HL-60 (cell line): ENCODE data around the gene CHRNA4.

Experiments
- DNase-seq, 2 experiments: peaks; one replicate each; pipeline ENCODE4 v3.0.0-alpha.2; 2010 to 2020; ENCODE audit warnings: low read depth in 1 of 2, low spot score in 1 of 2
- H3K27ac ChIP-seq: fragments of 250-450 bp; sonication (Bioruptor Pico); replicated peaks from 2 replicates; pipeline ENCODE4 v1.5.1; 2020; ENCODE audit warnings: mild to moderate bottlenecking, moderate library complexity
- H3K27me3 ChIP-seq: fragments of 250-450 bp; sonication (Bioruptor Pico); 2 replicates; pipeline ENCODE4 v1.5.1; 2021; ENCODE audit warnings: mild to moderate bottlenecking, moderate library complexity; ENCODE audit not compliant: insufficient read depth, poor library complexity, severe bottlenecking
- H3K4me3 ChIP-seq: replicated peaks from 2 replicates; pipeline ENCODE4 v1.5.1; 2011; ENCODE audit warnings: mild to moderate bottlenecking, control low read depth, low read length; ENCODE audit not compliant: insufficient read depth
- GABPA ChIP-seq: IDR thresholded peaks from 2 replicates; pipeline ENCODE4 v1.6.1; 2012; ENCODE audit warnings: low read depth
- POLR2AphosphoS5 ChIP-seq: IDR thresholded peaks from 2 replicates; pipeline ENCODE4 v1.6.1; 2012; ENCODE audit warnings: low read depth
- SPI1 ChIP-seq: IDR thresholded peaks from 2 replicates; pipeline ENCODE4 v1.6.1; 2012; ENCODE audit warnings: low read depth, mild to moderate bottlenecking, borderline replicate concordance
- TF ChIP-seq, protein P1 (sequence below): IDR thresholded peaks from 2 replicates; pipeline ENCODE4 v1.6.1; 2012; ENCODE audit warnings: low read depth; ENCODE audit not compliant: insufficient replicate concordance
- TF ChIP-seq, protein P2 (sequence below): IDR thresholded peaks from one replicate; pipeline ENCODE4 v1.5.1; 2011; ENCODE audit warnings: low read length, control low read depth, inconsistent platforms; ENCODE audit not compliant: insufficient read depth

The CHRNA4 gene

DNA sequence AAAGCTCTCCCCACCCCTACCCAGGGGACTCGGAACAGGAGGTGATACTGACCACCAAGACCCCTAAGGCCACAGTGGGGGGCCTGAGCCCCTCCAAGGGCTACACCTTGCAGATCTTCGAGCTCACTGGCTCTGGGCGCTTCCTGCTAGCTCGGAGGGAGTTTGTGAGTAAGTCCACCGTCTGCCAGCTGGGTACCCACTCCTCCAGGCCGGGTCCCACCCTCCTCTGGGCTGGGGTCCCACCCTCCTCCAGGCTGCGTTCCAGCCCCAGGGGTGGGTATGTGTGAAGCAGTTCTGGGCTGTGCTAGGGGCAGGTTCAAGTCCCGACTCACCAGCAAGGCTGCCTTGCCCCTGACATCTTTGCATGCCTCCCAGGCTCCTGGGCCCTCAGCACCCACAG is 55.8 kb downstream of the CHRNA4 start:
- DNase-seq = no peak
- H3K4me3 ChIP-seq = no peak overlapping the region
- peaks cover 2% of the 10 kb centered on the region for H3K27me3 ChIP-seq
- no peak overlapping the region for H3K27ac ChIP-seq
- TF ChIP-seq, protein P1, sequence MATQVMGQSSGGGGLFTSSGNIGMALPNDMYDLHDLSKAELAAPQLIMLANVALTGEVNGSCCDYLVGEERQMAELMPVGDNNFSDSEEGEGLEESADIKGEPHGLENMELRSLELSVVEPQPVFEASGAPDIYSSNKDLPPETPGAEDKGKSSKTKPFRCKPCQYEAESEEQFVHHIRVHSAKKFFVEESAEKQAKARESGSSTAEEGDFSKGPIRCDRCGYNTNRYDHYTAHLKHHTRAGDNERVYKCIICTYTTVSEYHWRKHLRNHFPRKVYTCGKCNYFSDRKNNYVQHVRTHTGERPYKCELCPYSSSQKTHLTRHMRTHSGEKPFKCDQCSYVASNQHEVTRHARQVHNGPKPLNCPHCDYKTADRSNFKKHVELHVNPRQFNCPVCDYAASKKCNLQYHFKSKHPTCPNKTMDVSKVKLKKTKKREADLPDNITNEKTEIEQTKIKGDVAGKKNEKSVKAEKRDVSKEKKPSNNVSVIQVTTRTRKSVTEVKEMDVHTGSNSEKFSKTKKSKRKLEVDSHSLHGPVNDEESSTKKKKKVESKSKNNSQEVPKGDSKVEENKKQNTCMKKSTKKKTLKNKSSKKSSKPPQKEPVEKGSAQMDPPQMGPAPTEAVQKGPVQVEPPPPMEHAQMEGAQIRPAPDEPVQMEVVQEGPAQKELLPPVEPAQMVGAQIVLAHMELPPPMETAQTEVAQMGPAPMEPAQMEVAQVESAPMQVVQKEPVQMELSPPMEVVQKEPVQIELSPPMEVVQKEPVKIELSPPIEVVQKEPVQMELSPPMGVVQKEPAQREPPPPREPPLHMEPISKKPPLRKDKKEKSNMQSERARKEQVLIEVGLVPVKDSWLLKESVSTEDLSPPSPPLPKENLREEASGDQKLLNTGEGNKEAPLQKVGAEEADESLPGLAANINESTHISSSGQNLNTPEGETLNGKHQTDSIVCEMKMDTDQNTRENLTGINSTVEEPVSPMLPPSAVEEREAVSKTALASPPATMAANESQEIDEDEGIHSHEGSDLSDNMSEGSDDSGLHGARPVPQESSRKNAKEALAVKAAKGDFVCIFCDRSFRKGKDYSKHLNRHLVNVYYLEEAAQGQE = no peak
- no peak for TF ChIP-seq POLR2AphosphoS5
- no peak for TF ChIP-seq GABPA
- no peak for TF ChIP-seq SPI1
- TF ChIP-seq, protein P2, sequence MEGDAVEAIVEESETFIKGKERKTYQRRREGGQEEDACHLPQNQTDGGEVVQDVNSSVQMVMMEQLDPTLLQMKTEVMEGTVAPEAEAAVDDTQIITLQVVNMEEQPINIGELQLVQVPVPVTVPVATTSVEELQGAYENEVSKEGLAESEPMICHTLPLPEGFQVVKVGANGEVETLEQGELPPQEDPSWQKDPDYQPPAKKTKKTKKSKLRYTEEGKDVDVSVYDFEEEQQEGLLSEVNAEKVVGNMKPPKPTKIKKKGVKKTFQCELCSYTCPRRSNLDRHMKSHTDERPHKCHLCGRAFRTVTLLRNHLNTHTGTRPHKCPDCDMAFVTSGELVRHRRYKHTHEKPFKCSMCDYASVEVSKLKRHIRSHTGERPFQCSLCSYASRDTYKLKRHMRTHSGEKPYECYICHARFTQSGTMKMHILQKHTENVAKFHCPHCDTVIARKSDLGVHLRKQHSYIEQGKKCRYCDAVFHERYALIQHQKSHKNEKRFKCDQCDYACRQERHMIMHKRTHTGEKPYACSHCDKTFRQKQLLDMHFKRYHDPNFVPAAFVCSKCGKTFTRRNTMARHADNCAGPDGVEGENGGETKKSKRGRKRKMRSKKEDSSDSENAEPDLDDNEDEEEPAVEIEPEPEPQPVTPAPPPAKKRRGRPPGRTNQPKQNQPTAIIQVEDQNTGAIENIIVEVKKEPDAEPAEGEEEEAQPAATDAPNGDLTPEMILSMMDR = no peak

GRCh38 chr20:63303095-63303666 is 58.0 kb downstream of the CHRNA4 start:
- DNase-seq = no peak
- Histone ChIP-seq H3K4me3 (no peak overlapping the region), H3K27me3 (peaks cover 2% of the 10 kb centered on the region), H3K27ac (no peak overlapping the region)
- no peak for TF ChIP-seq GABPA
- TF ChIP-seq, protein P1 = no peak
- no peak for TF ChIP-seq SPI1
- no peak for TF ChIP-seq POLR2AphosphoS5
- TF ChIP-seq, protein P2 = no peak

DNA sequence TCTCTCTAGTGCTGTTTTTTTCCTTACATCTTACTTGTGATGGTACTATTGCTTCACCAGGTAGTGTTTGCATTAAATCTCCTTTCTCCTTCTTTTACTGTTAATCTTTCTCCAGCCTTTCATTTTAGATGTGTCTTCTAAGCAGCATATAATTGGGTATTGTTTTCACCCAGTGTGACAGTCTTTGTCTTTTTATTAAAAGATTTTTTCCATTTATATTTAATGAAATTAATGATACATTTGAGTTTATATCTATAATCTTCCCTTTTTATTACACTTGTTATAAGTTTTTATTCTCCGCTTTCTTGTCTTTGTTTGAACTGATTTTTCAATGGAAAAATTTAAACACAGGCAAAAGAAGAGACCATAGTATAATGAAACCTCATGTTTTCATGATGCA is 59.5 kb downstream of the CHRNA4 start:
- no peak for DNase-seq
- Histone ChIP-seq H3K4me3 (no peak overlapping the region), H3K27ac (no peak overlapping the region), H3K27me3 (peaks cover 4% of the 10 kb centered on the region)
- TF ChIP-seq, protein P1 = no peak
